Peyer's patch (tissue), 4 donors: Measurements from ENCODE around the gene GTF2F2.

Experiments
- POLR2A ChIP-seq, 2 donors: fragments of 450-650 bp; IDR thresholded peaks; one replicate each; pipeline ENCODE4 v1.5.1; 2017; ENCODE audit warnings: antibody characterized with exemption in 2 of 2, mild to moderate bottlenecking in 2 of 2, moderate library complexity in 2 of 2
- TF ChIP-seq, protein P1 (sequence below), 6 experiments: fragments of 450-650 bp in 4 of 6; fragments of 200-600 bp in 2 of 6; sonication (generic) in 1 of 6; IDR thresholded peaks; one replicate each; pipeline ENCODE4 v1.5.1; 2017 to 2019; ENCODE audit warnings: antibody characterized with exemption in 6 of 6, mild to moderate bottlenecking in 3 of 6, moderate library complexity in 1 of 6

DNA sequence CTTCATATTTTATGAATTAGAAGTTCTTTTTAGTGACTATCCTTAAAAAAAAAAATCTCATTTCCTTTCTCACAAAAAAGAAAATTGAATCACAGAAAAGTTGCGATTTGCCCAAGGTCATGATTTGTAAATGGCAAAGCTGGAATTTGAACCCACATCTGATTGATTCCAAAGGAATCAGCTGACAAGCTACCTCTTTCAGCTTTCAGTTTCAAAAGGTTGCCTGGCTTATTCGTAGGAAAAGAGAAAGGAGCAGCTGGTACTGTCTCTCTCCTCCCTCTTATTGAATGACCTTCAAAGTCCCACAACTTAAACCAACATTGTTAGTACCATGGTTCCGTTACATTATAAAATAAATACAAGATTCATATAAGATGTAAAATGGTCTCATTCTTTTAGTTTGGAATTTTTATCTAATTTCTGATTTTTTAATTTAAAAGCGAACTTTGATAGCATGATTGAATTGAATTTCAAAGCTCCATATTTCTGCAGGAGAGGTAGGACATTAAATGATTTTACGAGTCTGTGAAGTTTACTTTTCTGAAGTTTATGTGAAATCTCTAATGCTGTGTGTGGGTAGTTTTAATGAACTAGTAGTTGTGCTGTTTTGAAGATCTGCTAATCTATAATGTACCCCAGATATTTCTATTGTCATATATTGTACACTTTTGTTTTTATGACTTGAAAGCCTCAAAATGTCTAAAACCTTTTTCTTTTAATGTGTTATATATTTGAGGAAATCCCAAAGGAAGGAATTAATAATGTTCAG lies 99.0 kb downstream of the GTF2F2 start:
- TF ChIP-seq POLR2A (IDR thresholded peaks at IDR 0.05) = no peak
- TF ChIP-seq, protein P1, sequence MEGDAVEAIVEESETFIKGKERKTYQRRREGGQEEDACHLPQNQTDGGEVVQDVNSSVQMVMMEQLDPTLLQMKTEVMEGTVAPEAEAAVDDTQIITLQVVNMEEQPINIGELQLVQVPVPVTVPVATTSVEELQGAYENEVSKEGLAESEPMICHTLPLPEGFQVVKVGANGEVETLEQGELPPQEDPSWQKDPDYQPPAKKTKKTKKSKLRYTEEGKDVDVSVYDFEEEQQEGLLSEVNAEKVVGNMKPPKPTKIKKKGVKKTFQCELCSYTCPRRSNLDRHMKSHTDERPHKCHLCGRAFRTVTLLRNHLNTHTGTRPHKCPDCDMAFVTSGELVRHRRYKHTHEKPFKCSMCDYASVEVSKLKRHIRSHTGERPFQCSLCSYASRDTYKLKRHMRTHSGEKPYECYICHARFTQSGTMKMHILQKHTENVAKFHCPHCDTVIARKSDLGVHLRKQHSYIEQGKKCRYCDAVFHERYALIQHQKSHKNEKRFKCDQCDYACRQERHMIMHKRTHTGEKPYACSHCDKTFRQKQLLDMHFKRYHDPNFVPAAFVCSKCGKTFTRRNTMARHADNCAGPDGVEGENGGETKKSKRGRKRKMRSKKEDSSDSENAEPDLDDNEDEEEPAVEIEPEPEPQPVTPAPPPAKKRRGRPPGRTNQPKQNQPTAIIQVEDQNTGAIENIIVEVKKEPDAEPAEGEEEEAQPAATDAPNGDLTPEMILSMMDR (IDR thresholded peaks at IDR 0.05) = no peak
